ENCODE measurements around the gene SLC39A6.
A peak's percentile ranks its signal among the peaks of the same experiment; 100 is the strongest.

The SLC39A6 gene

DNA sequence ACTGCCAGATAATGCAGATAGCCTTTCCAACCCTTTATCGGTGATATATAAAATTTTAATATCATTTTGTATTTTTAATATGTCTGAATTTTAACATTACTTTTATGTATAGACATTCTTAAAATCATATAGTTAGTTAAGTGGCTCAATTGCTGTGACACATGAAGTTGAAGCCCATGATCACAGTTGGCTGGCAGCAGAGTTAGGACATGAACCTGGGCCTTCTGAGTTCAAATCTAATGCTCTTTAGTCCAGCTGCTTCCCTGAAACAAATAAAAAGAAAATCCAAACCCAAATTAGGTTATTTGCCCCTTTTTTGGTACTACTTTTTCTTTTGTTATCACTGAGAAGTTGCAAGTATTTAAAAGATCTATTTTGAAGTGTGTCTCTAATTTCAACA, 6.1 kb upstream of the SLC39A6 start:
- TF ChIP-seq, protein P1, sequence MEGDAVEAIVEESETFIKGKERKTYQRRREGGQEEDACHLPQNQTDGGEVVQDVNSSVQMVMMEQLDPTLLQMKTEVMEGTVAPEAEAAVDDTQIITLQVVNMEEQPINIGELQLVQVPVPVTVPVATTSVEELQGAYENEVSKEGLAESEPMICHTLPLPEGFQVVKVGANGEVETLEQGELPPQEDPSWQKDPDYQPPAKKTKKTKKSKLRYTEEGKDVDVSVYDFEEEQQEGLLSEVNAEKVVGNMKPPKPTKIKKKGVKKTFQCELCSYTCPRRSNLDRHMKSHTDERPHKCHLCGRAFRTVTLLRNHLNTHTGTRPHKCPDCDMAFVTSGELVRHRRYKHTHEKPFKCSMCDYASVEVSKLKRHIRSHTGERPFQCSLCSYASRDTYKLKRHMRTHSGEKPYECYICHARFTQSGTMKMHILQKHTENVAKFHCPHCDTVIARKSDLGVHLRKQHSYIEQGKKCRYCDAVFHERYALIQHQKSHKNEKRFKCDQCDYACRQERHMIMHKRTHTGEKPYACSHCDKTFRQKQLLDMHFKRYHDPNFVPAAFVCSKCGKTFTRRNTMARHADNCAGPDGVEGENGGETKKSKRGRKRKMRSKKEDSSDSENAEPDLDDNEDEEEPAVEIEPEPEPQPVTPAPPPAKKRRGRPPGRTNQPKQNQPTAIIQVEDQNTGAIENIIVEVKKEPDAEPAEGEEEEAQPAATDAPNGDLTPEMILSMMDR (IDR thresholded peaks at IDR 0.05; ENCODE audit: low read depth, low read length), result no peak

DNA sequence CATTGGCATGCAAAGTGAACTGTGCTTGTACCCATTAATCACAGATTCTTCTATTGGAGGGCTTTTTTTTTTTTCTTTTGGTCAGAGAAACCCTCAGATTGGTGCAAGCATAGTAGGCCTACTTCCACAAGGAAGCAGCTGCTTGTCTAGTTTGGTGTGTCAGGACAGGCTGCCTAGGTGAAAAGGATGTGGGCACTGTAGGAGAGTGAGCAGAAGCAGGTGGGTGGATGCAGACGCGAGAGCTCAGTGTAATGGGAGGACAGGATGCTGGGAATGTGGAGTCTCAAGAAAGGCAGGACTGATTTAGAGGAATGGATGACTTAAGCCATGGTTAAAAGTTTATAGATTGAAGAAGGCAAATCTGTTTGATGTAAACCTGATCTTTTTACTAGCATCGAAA, 3.6 kb upstream of the SLC39A6 start:
- TF ChIP-seq, protein P1 (IDR thresholded peaks at IDR 0.05; ENCODE audit: low read depth, low read length), result no peak
- H3K4me3 ChIP-seq (ENCODE audit: low read depth, low read length), result no peak overlapping the region

More for the DNA sequence above, 6.1 kb upstream of the SLC39A6 start:
- H3K4me3 ChIP-seq (ENCODE audit: low read depth, low read length), result no peak overlapping the region

GRCh38 chr18:36131692-36132483, 2.7 kb upstream of the SLC39A6 start:
- no peak overlapping the region for H3K4me3 ChIP-seq (ENCODE audit: low read depth, low read length)
- TF ChIP-seq, protein P1 (IDR thresholded peaks at IDR 0.05; ENCODE audit: low read depth, low read length), result no peak

- TF ChIP-seq, protein P1 (IDR thresholded peaks at IDR 0.05; ENCODE audit: low read depth, low read length), result no peak
- H3K4me3 ChIP-seq (ENCODE audit: low read depth, low read length), result peak overlapping the region; percentile 99
Observed at GRCh38 chr18:36130883-36131653, 1.9 kb upstream of the SLC39A6 start.

GRCh38 chr18:36130039-36130831, 1.1 kb upstream of the SLC39A6 start:
- TF ChIP-seq, protein P1 (IDR thresholded peaks at IDR 0.05; ENCODE audit: low read depth, low read length), result no peak
- peak overlapping the region; percentile 99 for H3K4me3 ChIP-seq (ENCODE audit: low read depth, low read length)

GRCh38 chr18:36128907-36129299, 237 bp downstream of the SLC39A6 start:
- peak overlapping the region; percentile 99 for H3K4me3 ChIP-seq (ENCODE audit: low read depth, low read length)
- TF ChIP-seq, protein P1 (IDR thresholded peaks at IDR 0.05; ENCODE audit: low read depth, low read length), result no peak
